Aorta (tissue), 5 donors: ENCODE measurements around the gene CROCC2. TPM values are rescaled to one million over a fixed set of nuclear protein-coding genes. Genes with fewer than 3 reads are reported as not detected.

Experiments
- ATAC-seq: fragments of 200-7000 bp; cut with Tn5 transposase; one replicate; pipeline ENCODE4 v1.9.1; 2022; ENCODE audit warnings: moderate library complexity; ENCODE audit not compliant: low FRiP score
- DNase-seq, 2 donors: peaks; one replicate each; pipeline ENCODE4 v3.0.0-alpha.2; 2020
- H3K27ac ChIP-seq, 2 donors: one replicate each; pipeline ENCODE4 v1.5.1; 2013; ENCODE audit warnings: low read length in 2 of 2, mild to moderate bottlenecking in 2 of 2, moderate library complexity in 2 of 2, control low read depth in 1 of 2, inconsistent platforms in 1 of 2, low read depth in 1 of 2
- H3K27me3 ChIP-seq, 2 donors: one replicate each; pipeline ENCODE4 v1.6.1; 2013; ENCODE audit warnings: control low read depth in 1 of 2, low read length in 1 of 2, mild to moderate bottlenecking in 1 of 2, moderate library complexity in 1 of 2; ENCODE audit not compliant: insufficient read depth in 2 of 2, control insufficient read depth in 1 of 2
- H3K36me3 ChIP-seq, 2 donors: one replicate each; pipeline ENCODE4 v1.6.1; 2013; ENCODE audit warnings: control low read depth in 1 of 2, low read length in 1 of 2, mild to moderate bottlenecking in 1 of 2; ENCODE audit not compliant: insufficient read depth in 2 of 2, control insufficient read depth in 1 of 2
- H3K4me1 ChIP-seq, 2 donors: one replicate each; pipeline ENCODE4 v1.6.1; 2013; ENCODE audit warnings: low read length in 2 of 2, control low read depth in 1 of 2, mild to moderate bottlenecking in 1 of 2, moderate library complexity in 1 of 2; ENCODE audit not compliant: insufficient read depth in 2 of 2, control insufficient read depth in 1 of 2
- H3K4me3 ChIP-seq, 2 donors: one replicate each; pipeline ENCODE4 v1.5.1; 2013; ENCODE audit warnings: low read length in 2 of 2, control low read depth in 1 of 2, mild to moderate bottlenecking in 1 of 2
- H3K9me3 ChIP-seq: one replicate; pipeline ENCODE4 v1.6.1; 2013; ENCODE audit warnings: mild to moderate bottlenecking, low read length; ENCODE audit not compliant: control insufficient read depth
- WGBS, 2 donors: extraction: QIAGEN DNeasy Blood & Tissue Kit; methylation state at CpG; one replicate each; pipeline ENCODE4 v1.1.7; 2013; 5-methylcytosine and 5-hydroxymethylcytosine counted together
- intact Hi-C, 2 donors: fragments of 100-400 bp; cut with DNase I; formaldehyde crosslinking; loops; one replicate each; pipeline versions ENCODE4 v1.14.2 to v1.15.0; 2022
- polyA plus RNA-seq, 2 donors: library from polyadenylated mRNA; stranded (reverse); fragments of 200-250 nt; gene quantifications; one replicate each; pipeline ENCODE4 v1.2.3, GENCODE V29; 2013
- total RNA-seq, 2 donors: library from RNA; stranded (reverse); fragmentation: NEBNext Ultra II Directional; extraction: Animal tissue kit (Norgen Biotek cat#: 25700); gene quantifications; one replicate each; pipeline ENCODE4 v1.2.1, GENCODE V29; 2021
- donor health status: healthy with polysubstance abuse.
- donor health status: Bipolar disorder and iron deficiency.
- donor health status: DM: no; HTN: no; CAD: no.
- donor health status: DM: no; HTN: no; CAD: no.
- donor health status: DM: yes; HTN: yes; CAD: no.

Gene CROCC2
- total and polyA plus RNA-seq, 4 donors: 0.13 to 0.45 TPM; not detected in 2

DNA sequence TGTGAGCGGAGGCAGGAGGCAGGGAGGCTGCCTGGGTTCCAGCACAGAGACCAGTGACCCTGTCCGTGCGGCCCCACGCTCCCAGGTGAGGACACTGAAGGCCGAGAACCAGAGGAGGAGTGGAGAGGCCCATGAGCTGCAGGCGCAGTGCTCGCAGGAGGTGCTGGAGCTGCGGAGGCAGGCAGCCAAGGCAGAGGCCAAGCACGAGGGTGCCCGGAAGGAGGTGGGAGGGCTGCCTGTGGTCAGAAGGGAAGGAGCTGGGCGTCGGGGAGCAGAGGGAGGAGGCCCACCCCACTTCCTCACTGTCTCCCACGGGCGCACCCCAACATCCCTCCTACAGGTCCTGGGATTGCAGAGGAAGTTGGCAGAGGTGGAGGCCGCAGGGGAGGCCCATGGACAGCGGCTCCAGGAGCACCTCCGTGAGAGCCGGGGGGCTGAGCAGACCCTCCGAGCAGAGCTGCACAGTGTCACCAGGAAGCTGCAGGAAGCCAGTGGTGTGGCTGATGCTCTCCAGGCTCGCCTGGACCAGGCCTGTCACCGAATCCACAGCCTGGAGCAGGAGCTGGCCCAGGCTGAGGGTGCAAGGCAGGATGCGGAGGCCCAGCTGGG lies 59.3 kb downstream of the CROCC2 start:
- Histone ChIP-seq H3K9me3 (no peaks in the 10 kb centered on the region), H3K4me3 (no peak overlapping the region), H3K27ac (no peak overlapping the region), H3K36me3 (no peaks in the 10 kb centered on the region), H3K4me1 (no peaks in the 10 kb centered on the region), H3K27me3 (no peaks in the 10 kb centered on the region)
- peak; percentile 67 to 75 for DNase-seq
- WGBS, 2 donors: 86 to 89% methylated on average over 22 of the region's 22 CpGs
- intact Hi-C loops: no loop called here
- ATAC-seq: no peak

DNA sequence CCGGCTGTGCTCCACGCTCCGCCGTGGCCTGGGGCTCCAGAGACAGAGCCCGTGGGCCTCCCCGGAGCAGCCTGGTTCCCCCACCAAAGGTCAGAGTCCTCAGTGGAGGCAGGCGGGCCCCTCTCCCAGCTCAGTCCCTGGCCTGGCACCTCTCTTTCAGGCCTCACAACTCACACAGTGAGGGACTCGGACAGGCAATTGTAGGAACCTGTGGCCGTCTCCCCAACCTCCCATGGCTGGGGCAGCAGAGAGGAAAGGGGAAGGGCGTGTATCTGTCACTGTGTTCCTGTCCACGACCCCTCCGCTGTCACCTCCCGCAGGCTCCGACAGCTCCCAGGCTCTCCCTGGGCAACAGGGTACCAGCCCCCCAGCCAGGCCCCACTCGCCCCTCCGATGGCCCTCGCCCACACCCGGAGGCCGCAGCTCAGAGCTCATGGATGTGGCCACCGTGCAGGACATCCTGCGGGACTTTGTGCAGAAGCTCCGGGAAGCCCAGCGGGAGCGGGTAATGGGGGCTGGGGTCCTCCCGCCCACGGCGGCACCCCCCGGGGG lies 59.8 kb downstream of the CROCC2 start:
- intact Hi-C loops: no loop called here
- Histone ChIP-seq H3K9me3 (no peaks in the 10 kb centered on the region), H3K27ac (no peak overlapping the region), H3K4me1 (no peaks in the 10 kb centered on the region), H3K27me3 (no peaks in the 10 kb centered on the region), H3K36me3 (no peaks in the 10 kb centered on the region), H3K4me3 (no peak overlapping the region)
- peak in 1 of 2 donors; percentile 44 for DNase-seq
- 90% methylated on average over 28 of the region's 28 CpGs for WGBS, 2 donors
- ATAC-seq: no peak

DNA sequence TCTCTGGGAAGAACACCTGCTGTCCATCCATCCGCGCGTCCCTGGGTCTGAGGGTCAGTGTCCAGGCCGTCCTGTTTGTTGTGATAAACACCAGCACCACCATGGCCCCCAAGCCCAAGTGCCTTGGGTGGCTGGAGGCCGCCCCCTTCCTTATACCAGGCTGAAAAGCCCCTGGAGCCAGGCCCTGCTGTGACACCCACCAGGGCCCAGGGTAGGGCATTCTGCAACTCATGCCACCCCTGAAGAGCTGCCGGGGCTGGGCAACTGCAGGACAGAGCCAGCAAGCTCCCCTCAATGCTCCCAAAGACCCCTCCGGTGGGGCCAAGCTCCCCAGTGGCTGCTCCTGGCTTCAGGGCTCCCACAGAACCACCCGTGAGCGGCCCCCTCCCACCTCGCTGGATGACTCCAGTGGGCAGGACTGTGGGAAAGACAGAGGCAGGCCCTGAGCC lies 60.3 kb downstream of the CROCC2 start:
- ATAC-seq (no peak), DNase-seq (peak; percentile 46 to 73)
- Histone ChIP-seq H3K27me3 (no peaks in the 10 kb centered on the region), H3K9me3 (no peaks in the 10 kb centered on the region), H3K4me1 (no peaks in the 10 kb centered on the region), H3K27ac (no peak overlapping the region), H3K4me3 (no peak overlapping the region), H3K36me3 (no peaks in the 10 kb centered on the region)
- intact Hi-C loops: no loop called here
- 93 to 96% methylated on average over 10 of the region's 10 CpGs for WGBS, 2 donors

DNA sequence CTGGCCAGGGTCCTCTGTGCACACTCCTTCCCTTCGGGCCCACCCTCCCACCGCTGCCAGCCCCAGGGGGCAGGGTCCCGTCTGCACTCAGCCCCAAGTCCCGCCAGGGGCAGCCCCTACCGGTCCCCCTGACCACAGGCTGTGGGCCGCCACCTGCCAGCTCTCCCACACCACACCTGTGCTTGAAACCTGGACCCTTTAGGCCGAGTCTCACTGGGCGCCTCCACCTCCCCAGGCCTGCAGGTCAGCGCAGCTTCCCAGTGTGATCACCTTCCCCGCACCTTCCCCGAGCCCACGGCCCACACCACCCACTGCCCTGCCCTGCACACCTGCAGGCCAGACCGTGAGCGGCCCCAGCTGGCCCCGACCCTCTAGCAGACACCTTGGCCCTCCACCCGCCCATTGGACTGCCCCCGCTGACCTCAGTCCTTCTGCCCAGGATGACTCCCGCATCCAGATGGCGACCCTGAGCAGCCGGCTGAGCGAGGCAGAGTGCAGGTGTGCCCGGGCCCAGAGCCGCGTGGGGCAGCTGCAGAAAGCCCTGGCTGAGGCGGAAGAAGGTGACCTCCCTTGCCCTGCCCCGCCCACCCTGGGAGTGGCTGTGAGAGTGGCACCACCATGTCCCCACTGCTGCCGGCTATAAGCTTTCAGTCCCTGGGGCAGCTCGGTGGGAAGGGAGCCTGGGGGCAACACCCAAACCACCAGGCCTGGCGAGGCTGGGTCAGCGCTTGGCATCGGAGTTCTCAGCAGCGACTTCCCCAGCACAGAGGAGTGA lies 61.0 kb downstream of the CROCC2 start:
- Histone ChIP-seq H3K27ac (no peak overlapping the region), H3K27me3 (no peaks in the 10 kb centered on the region), H3K9me3 (no peaks in the 10 kb centered on the region), H3K4me1 (no peaks in the 10 kb centered on the region), H3K36me3 (no peaks in the 10 kb centered on the region), H3K4me3 (no peak overlapping the region)
- intact Hi-C loops: no loop called here
- DNase-seq: peak; percentile 42 to 77
- no peak for ATAC-seq
- WGBS, 2 donors: 90 to 91% methylated on average over 28 to 32 of the region's 32 CpGs

DNA sequence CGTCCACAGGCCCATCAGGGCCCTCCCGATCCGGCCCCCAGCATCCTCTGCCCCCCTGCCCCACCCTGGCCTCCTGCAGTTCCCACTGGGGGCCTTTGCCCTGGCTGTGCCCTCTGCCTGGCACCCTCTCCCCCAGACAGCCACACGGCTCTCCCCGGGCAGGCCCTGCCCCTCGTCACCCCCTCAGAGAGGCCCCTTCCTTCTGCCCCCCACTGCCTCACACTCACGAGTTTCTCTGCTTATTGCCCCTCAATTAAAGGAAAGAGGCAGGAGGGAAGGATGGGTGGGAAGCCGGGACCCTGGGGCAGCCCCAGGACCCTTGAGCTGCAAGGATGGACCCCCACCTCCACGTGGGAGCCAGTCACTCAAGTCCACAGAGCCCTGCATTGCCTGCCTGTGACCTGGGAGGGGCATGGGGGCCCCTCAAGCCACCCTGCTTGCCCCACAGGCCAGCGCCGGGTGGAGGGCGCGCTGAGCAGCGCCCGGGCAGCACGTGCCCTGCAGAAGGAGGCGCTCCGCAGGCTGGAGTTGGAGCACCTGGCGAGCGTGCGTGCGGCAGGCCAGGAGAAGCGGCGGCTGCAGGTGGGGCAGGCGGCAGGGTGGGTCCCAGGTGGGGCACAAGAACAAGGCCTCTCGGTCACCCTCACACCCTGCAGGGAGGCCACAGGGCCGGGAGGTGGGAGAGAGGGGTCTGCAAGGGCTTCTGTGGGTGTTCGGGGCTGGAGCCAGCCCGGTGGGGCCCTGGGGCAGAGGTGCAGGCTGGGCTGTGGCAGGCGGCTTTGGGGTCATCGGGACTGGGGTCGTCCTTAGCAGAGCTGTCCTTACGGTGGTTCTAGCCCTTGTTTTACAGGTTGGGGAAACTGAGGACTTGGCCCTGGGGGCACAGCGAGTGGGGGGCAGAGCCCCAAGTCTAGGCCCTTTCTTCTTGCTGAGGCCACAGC lies 61.8 kb downstream of the CROCC2 start:
- no peaks in the 10 kb centered on the region for H3K27me3 ChIP-seq
- no peak overlapping the region for H3K27ac ChIP-seq
- H3K9me3 ChIP-seq: no peaks in the 10 kb centered on the region
- no peaks in the 10 kb centered on the region for H3K36me3 ChIP-seq
- no peak for ATAC-seq
- 94 to 96% methylated on average over 34 of the region's 34 CpGs for WGBS, 2 donors
- no peaks in the 10 kb centered on the region for H3K4me1 ChIP-seq
- no peak overlapping the region for H3K4me3 ChIP-seq
- intact Hi-C loops: no loop called here
- peak in 1 of 2 donors; percentile 72 for DNase-seq

DNA sequence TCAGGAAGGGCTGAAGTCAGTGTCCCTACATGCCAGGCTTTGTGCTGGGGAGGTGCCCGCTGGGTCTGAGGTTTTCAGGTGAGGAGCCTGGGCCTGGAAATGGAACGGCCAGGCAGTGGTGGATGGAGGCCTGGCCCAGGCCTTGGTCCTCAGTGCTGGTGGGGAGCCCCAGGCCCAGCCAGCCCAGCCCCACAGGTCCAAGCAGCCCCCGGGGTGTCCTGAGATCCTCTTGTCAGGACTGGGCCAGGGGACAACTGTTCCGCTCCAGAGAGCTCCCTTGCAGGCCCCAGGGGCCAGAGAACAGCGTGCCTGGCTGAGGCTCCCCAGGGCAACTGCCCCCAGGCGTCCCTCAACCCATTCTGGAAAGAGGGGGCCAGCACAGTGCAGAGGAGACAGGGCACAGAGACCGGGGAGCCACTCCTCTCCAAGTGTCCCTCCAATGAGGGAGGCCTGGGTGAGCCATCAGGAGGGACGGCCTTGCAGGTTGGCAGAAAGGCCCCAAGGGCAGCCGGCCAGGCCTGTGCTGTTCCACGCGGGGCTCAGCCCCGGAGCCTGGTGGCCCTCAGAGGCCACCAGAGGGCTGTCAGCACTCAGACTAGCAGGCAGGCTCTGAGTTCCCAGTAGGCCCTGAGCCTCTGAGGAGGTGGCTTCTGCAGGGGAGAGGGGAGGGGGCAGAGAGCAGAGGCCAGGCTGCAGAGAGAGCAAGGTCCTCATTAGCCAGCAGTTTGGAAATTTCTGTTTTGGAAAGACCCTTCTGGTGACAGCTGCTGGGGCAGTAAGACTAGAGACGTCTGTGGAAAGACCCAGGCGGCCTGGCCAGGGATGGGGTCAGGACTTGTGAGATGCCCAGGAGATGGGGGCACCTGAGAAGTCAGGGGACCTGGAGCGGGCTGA lies 62.8 kb downstream of the CROCC2 start:
- intact Hi-C loops: no loop called here
- H3K27ac ChIP-seq: no peak overlapping the region
- H3K4me3 ChIP-seq: no peak overlapping the region
- no peaks in the 10 kb centered on the region for H3K27me3 ChIP-seq
- DNase-seq (peak; percentile 44 to 63), ATAC-seq (no peak)
- H3K36me3 ChIP-seq: no peaks in the 10 kb centered on the region
- H3K9me3 ChIP-seq: no peaks in the 10 kb centered on the region
- H3K4me1 ChIP-seq: no peaks in the 10 kb centered on the region
- WGBS, 2 donors: 60% methylated on average over 15 of the region's 15 CpGs

DNA sequence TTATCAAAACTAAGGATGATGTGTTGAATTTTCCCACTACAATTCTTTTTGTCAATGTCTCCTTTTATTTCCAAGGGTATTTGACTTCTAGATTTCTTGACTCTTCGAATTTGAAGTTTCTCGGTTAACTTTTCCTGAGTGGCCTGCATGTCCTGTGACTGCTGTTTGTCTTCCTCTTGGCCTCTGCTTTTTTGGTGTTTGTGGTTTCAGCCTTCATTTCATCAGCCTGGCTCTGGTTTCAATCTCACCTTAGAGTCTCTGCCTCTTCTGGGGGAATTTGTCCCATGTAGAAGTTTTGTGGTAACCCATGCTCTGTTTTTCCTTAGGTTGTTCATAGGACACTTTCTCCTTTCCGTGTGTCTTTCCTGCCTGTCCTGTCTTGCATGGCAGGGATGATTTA lies 64.0 kb downstream of the CROCC2 start:
- no peaks in the 10 kb centered on the region for H3K4me1 ChIP-seq
- no peak for ATAC-seq
- intact Hi-C loops: no loop called here
- H3K4me3 ChIP-seq: no peak overlapping the region
- no peak overlapping the region for H3K27ac ChIP-seq
- no peak for DNase-seq
- no peaks in the 10 kb centered on the region for H3K27me3 ChIP-seq
- H3K36me3 ChIP-seq: no peaks in the 10 kb centered on the region
- H3K9me3 ChIP-seq: no peaks in the 10 kb centered on the region
- WGBS, 2 donors: 91 to 94% methylated on average over 3 of the region's 3 CpGs

DNA sequence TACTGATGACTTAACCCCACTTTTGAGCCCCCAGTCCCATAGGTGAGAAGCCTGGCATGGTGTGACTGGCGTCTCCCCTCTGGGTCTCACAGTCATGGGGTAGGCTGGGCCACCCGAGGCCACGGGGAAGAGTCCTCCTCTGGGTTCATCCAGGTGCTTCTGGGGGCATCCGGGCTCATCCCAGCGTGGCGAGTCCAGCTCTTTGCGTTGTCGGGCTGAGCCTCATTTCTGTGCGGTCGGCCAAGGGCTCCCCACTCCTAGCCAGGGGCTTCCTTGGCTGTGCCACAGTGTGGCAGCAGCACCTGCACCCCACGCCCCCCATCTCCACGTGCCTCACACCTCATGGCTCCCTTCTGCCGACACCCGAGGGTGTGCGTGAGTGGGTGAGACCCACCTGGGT lies 64.7 kb downstream of the CROCC2 start:
- Histone ChIP-seq H3K4me3 (no peak overlapping the region), H3K4me1 (no peaks in the 10 kb centered on the region), H3K9me3 (no peaks in the 10 kb centered on the region), H3K36me3 (no peaks in the 10 kb centered on the region), H3K27me3 (no peaks in the 10 kb centered on the region), H3K27ac (no peak overlapping the region)
- ATAC-seq: no peak
- intact Hi-C loops: no loop called here
- peak in 1 of 2 donors; percentile 26 for DNase-seq
- 84 to 92% methylated on average over 15 of the region's 15 CpGs for WGBS, 2 donors
